HG02678 (cell line): ENCODE measurements around the gene NRP2.

ENCODE experiments used
- ATAC-seq: cut with Tn5 transposase; IDR thresholded peaks from one replicate; pipeline ENCODE4 v1.9.1; 2021; ENCODE audit warnings: mild to moderate bottlenecking, moderate library complexity; ENCODE audit not compliant: unreplicated experiment

The NRP2 gene

GRCh38 chr2:205658068-205658467, 24.2 kb upstream of the NRP2 start:
- no peak for ATAC-seq

- no peak for ATAC-seq
These were observed 23.7 kb upstream of the NRP2 start for GRCh38 chr2:205658572-205658971.

GRCh38 chr2:205659922-205660321, 22.4 kb upstream of the NRP2 start:
- ATAC-seq: no peak

DNA sequence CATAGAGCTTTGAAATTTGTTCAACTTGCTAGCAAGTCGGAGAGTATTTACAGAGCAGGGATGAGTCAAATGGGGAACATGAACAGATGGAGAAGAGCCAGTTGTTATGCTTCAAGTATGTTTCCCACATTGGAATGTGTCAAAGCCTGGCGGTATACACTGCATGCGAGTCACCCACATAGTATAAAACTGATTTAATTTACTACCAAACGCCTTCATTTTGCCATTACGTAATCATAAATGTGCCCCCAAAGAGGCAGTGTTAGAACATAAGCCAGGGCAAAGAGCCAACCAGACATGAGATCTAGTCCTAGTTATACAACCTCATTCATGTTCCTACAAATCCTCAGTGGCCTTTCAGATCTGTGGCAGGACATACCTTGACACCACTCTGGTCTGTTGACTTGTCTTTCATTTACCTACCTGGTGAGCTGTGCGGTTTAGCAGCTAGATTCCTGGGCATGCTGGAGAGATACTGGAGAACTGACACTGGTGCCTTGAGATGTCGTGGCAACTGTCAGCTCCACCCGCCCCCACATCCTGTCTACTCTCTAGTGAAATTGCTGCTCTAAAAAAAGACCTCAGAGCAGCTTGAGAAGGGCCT, 21.7 kb upstream of the NRP2 start:
- peak; percentile 85 for ATAC-seq

DNA sequence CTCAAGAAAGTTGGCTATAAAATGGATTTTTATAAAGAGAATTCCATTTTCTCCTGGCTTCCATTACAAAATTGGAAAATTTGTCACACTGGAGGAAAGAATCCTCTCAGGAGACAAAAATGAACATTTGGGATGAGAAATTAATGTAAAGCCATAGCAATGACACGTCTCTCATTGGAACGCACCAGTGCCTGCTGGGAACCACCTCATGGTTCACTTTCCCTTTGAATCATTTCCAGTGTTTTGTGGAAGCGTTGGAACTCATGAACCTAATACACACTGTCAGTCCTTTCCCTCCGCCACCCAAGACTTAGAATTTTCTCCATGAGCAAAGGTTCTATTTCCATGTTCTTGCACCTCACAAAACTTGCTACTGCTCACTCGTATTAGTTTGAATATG, 21.0 kb upstream of the NRP2 start:
- ATAC-seq: no peak

GRCh38 chr2:205662206-205662965, 19.9 kb upstream of the NRP2 start:
- no peak for ATAC-seq

DNA sequence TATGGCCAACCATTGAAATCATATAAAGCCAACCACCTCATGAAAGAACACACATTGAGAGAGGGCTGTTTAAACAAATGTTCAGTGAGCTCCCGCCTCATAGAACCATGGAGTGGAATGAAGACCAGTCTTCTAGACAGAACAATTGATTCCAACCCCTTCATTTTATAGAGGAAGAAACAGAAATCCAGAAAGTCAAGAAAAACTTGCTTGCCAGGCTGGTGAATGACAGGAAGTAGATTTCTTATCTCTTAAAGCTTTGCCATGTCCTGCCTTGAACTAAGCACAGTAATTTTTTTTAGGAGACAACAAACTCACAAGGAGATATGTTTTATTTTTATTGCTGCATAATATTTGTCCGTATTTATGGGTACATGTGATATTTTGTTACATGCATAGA, 16.5 kb upstream of the NRP2 start:
- ATAC-seq: no peak

- no peak for ATAC-seq
These were observed 12.0 kb upstream of the NRP2 start for GRCh38 chr2:205670292-205670691.

DNA sequence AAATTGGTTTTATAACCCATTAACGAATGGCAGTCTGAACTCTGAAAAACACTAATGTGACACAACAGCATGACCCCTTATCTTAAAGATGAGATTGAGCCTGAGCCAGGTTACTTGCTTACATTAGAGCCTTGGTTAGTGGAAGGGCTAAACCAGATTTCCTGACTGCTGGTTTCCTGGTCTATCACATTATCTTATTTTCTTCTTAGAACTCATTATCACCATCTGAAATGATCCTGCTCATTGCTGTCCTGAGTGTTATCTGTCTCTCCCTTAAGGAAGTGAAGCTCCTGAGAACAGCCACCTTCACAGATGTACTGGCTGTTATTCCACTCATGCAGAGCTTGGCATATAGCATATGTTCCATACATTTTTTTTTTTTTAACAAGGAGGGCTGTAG, 9.0 kb upstream of the NRP2 start:
- no peak for ATAC-seq

- ATAC-seq: peak; percentile 45
These were observed 6.3 kb upstream of the NRP2 start for GRCh38 chr2:205675861-205676516.

DNA sequence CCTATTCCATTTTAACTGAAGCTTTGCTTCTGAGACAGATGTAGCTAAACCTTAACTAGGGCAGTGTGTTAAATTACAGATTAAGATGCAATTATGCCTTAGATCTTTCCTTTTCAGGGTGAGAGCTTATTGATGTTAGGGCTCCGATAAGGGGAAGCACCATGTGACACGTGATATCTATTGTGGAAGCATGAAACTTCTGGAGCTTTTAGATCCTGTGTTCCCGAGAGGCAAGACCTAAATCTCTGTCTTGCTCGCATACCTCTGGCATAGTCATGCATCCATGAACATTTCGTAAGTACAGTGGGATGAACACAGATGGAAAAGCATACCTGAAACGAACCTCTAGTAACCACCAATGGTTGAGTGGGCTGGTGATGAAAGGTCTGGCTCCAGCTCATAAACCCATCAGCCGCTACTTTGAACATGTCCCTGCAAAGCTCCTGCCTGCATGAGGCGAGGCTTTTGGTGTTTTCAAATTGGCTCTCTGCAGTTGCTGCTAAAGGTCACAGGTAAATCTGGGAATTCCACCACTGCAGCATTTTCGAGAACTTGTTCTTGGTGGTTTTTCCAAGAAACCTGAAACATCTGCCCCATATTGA, 3.7 kb upstream of the NRP2 start:
- ATAC-seq: no peak

GRCh38 chr2:205679410-205680009, 2.8 kb upstream of the NRP2 start:
- no peak for ATAC-seq

DNA sequence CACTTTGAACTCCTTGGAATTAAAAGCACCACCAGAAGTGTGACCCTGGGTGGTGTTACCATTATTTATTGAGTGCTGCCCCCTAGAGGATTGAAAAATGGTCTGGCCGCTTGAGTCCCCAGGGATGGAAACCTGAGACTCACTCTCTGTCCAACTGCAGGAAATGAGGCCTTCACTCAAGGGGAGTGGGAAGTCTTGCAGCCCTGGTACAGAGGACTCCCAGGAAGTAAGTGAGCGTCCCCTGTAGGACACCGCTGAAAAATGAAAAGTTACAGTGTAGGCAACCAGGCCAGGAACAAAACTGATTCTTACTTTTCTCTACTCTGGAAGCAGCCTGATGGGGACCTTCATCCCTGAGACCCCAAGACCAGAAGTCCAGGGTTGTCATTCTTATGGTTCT, 2.2 kb upstream of the NRP2 start:
- peak; percentile 45 for ATAC-seq

- ATAC-seq: no peak
These were observed 1.4 kb upstream of the NRP2 start for GRCh38 chr2:205680903-205681302.

- peak; percentile 34 for ATAC-seq
These were observed 681 bp upstream of the NRP2 start for GRCh38 chr2:205681401-205682238.

GRCh38 chr2:205682971-205683501, 735 bp downstream of the NRP2 start:
- ATAC-seq: no peak

- no peak for ATAC-seq
These were observed 1.4 kb downstream of the NRP2 start for GRCh38 chr2:205683502-205684367.

DNA sequence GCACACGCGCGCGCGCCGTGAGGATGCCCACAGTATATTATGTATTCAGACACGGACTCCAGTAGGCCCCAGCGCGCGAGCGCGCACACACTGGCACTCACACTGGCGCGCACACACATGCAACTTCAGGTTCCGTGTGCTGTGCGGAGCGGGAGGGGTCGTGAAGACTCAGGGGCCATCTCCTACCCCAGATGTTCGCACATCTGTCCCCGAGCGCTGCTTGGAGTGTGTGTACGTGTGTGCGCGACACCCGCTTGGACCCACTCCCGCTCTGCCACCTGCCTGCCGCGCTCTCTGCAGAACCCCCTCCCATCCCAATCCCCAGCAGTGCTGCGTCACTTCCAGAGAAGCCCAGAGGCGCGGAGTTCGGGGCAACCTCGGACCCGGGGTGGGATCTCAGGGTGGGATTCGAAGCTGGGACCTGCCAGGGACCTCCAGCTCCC, 2.6 kb downstream of the NRP2 start:
- ATAC-seq: no peak
